Mucosa of stomach (tissue), 1 donor: ENCODE measurements around the gene PCDHB13.
"Not testable (repeated sequence)": the region's sequence is repeated elsewhere in the genome, so short reads cannot be mapped to it uniquely, and the experiment has no call there.

Experiments used
- H3K27me3 ChIP-seq: one replicate; pipeline ENCODE4 v1.7.0; 2013; ENCODE audit warnings: mild to moderate bottlenecking, low read length; ENCODE audit not compliant: control insufficient read depth, insufficient read depth
- H3K36me3 ChIP-seq: one replicate; pipeline ENCODE4 v1.7.0; 2013; ENCODE audit warnings: low read length; ENCODE audit not compliant: control insufficient read depth, insufficient read depth
- H3K4me1 ChIP-seq: one replicate; pipeline ENCODE4 v1.7.0; 2013; ENCODE audit warnings: mild to moderate bottlenecking, low read length; ENCODE audit not compliant: control insufficient read depth, insufficient read depth
- H3K4me3 ChIP-seq: one replicate; pipeline ENCODE4 v1.7.0; 2013; ENCODE audit warnings: low read length
- H3K9ac ChIP-seq: one replicate; pipeline ENCODE4 v1.7.0; 2013; ENCODE audit warnings: mild to moderate bottlenecking, low read length, moderate library complexity
- H3K9me3 ChIP-seq: one replicate; pipeline ENCODE4 v1.7.0; 2013; ENCODE audit warnings: mild to moderate bottlenecking, low read length, moderate library complexity; ENCODE audit not compliant: control insufficient read depth
- donor health status: Pancreatic carcinoma.

The PCDHB13 gene

GRCh38 chr5:141215504-141215903 lies 1.8 kb downstream of the PCDHB13 start:
- not testable (repeated sequence) for H3K9ac ChIP-seq, H3K4me3 ChIP-seq, H3K9me3 ChIP-seq, H3K27me3 ChIP-seq, H3K36me3 ChIP-seq, H3K4me1 ChIP-seq

- H3K4me1 ChIP-seq, H3K27me3 ChIP-seq, H3K36me3 ChIP-seq, H3K9me3 ChIP-seq, H3K9ac ChIP-seq, H3K4me3 ChIP-seq: not testable (repeated sequence)
These were observed 2.3 kb downstream of the PCDHB13 start for GRCh38 chr5:141216035-141216434.

GRCh38 chr5:141223112-141223783 lies 9.5 kb downstream of the PCDHB13 start, which contains the start of gene PCDHB14:
PCDHB14 (plus strand) TSS chr5:141223343; CDS start chr5:141223506, 163 bp downstream.
- Histone ChIP-seq H3K9me3 (peaks cover 18% of the 10 kb centered on the region), H3K27me3 (peaks cover 3% of the 10 kb centered on the region), H3K36me3 (no peaks in the 10 kb centered on the region), H3K4me3 (peak within 1 kb of the TSS; percentile 18), H3K9ac (no peak within 1 kb of the TSS), H3K4me1 (no peaks in the 10 kb centered on the region)

GRCh38 chr5:141224844-141225243 lies 11.1 kb downstream of the PCDHB13 start:
- not testable (repeated sequence) for H3K36me3 ChIP-seq, H3K4me1 ChIP-seq, H3K4me3 ChIP-seq, H3K27me3 ChIP-seq, H3K9ac ChIP-seq
- H3K9me3 ChIP-seq, result peaks cover 16% of the 10 kb centered on the region

- not testable (repeated sequence) for H3K4me1 ChIP-seq, H3K4me3 ChIP-seq, H3K27me3 ChIP-seq, H3K36me3 ChIP-seq, H3K9ac ChIP-seq
- H3K9me3 ChIP-seq, result peaks cover 11% of the 10 kb centered on the region
These were observed 11.7 kb downstream of the PCDHB13 start for GRCh38 chr5:141225421-141225820.

- no peaks in the 10 kb centered on the region for H3K4me1 ChIP-seq
- peaks cover 6% of the 10 kb centered on the region for H3K27me3 ChIP-seq
- H3K36me3 ChIP-seq, result no peaks in the 10 kb centered on the region
- no peak overlapping the region for H3K4me3 ChIP-seq
- no peak overlapping the region for H3K9ac ChIP-seq
- H3K9me3 ChIP-seq, result peaks cover 23% of the 10 kb centered on the region
These were observed 20.5 kb downstream of the PCDHB13 start for GRCh38 chr5:141234109-141234667.

GRCh38 chr5:141235922-141236321 lies 22.2 kb downstream of the PCDHB13 start:
- not testable (repeated sequence) for H3K4me3 ChIP-seq, H3K27me3 ChIP-seq, H3K36me3 ChIP-seq, H3K4me1 ChIP-seq, H3K9ac ChIP-seq
- H3K9me3 ChIP-seq, result peaks cover 18% of the 10 kb centered on the region

GRCh38 chr5:141236516-141237313 lies 23.0 kb downstream of the PCDHB13 start:
- H3K4me3 ChIP-seq, result no peak overlapping the region
- H3K36me3 ChIP-seq, result no peaks in the 10 kb centered on the region
- H3K4me1 ChIP-seq, result no peaks in the 10 kb centered on the region
- H3K9ac ChIP-seq, result no peak overlapping the region
- peaks cover 6% of the 10 kb centered on the region for H3K27me3 ChIP-seq
- peaks cover 14% of the 10 kb centered on the region for H3K9me3 ChIP-seq

- Histone ChIP-seq H3K9me3 (peaks cover 23% of the 10 kb centered on the region), H3K27me3 (no peaks in the 10 kb centered on the region), H3K36me3 (no peaks in the 10 kb centered on the region), H3K4me3 (no peak overlapping the region), H3K4me1 (no peaks in the 10 kb centered on the region), H3K9ac (no peak overlapping the region)
These were observed 27.8 kb downstream of the PCDHB13 start for GRCh38 chr5:141241496-141241895.

- no peak within 1 kb of the TSS for H3K4me3 ChIP-seq
- H3K9ac ChIP-seq, result no peak within 1 kb of the TSS
- H3K4me1 ChIP-seq, result no peaks in the 10 kb centered on the region
- H3K36me3 ChIP-seq, result no peaks in the 10 kb centered on the region
- H3K9me3 ChIP-seq, result peaks cover 9% of the 10 kb centered on the region
- H3K27me3 ChIP-seq, result no peaks in the 10 kb centered on the region
These were observed 31.6 kb downstream of the PCDHB13 start, which contains the start of gene PCDHB15 for GRCh38 chr5:141245250-141245717. PCDHB15 (plus strand) TSS chr5:141245395; CDS start chr5:141245579, 184 bp downstream.

- H3K36me3 ChIP-seq, H3K9me3 ChIP-seq: not testable (repeated sequence)
These were observed 33.3 kb downstream of the PCDHB13 start for GRCh38 chr5:141246971-141247370.

GRCh38 chr5:141247434-141247833 lies 33.7 kb downstream of the PCDHB13 start:
- not testable (repeated sequence) for H3K4me3 ChIP-seq, H3K9me3 ChIP-seq, H3K4me1 ChIP-seq, H3K36me3 ChIP-seq, H3K9ac ChIP-seq, H3K27me3 ChIP-seq

More at GRCh38 chr5:141246971-141247370, 33.3 kb downstream of the PCDHB13 start:
- not testable (repeated sequence) for H3K9ac ChIP-seq, H3K4me3 ChIP-seq, H3K27me3 ChIP-seq, H3K4me1 ChIP-seq
